SKM-1 treated with dmso at 0.1 percent for 144 hours (cell line): Measurements from ENCODE around the gene RPS15.

Experiments used
- DNase-seq: peaks from one replicate; lab custom pipeline; 2025; ENCODE audit not compliant: unreplicated experiment; lab: John Stamatoyannopoulos, UW

RPS15 gene

GRCh38 chr19:1450735-1451731, 12.8 kb downstream of the RPS15 start:
- DNase-seq: no peak

GRCh38 chr19:1451916-1452801, 14.0 kb downstream of the RPS15 start:
- DNase-seq: no peak

- no peak for DNase-seq
Observed at GRCh38 chr19:1452802-1453524, 14.8 kb downstream of the RPS15 start.

- DNase-seq: no peak
Observed at GRCh38 chr19:1453525-1454364, 15.5 kb downstream of the RPS15 start.

GRCh38 chr19:1455002-1455335, 16.8 kb downstream of the RPS15 start:
- DNase-seq: no peak

- DNase-seq: peak; percentile 82
Observed at GRCh38 chr19:1455336-1456120, 17.3 kb downstream of the RPS15 start.

- no peak for DNase-seq
Observed at GRCh38 chr19:1456121-1456900, 18.1 kb downstream of the RPS15 start.

- DNase-seq: no peak
Observed at GRCh38 chr19:1457031-1457739, 19.0 kb downstream of the RPS15 start.

- no peak for DNase-seq
Observed at GRCh38 chr19:1457892-1458291, 19.7 kb downstream of the RPS15 start.

GRCh38 chr19:1459479-1459878, 21.3 kb downstream of the RPS15 start:
- no peak for DNase-seq

GRCh38 chr19:1460033-1460995, 22.1 kb downstream of the RPS15 start:
- DNase-seq: no peak

GRCh38 chr19:1461862-1462261, 23.7 kb downstream of the RPS15 start:
- no peak for DNase-seq

- no peak for DNase-seq
Observed at GRCh38 chr19:1465191-1466016, 27.2 kb downstream of the RPS15 start.

GRCh38 chr19:1466018-1466460, 27.8 kb downstream of the RPS15 start:
- DNase-seq: no peak

GRCh38 chr19:1466461-1467214, 28.4 kb downstream of the RPS15 start:
- DNase-seq: no peak

GRCh38 chr19:1467215-1467489, 29.0 kb downstream of the RPS15 start:
- DNase-seq: no peak
